HepG2 (cell line): ENCODE data around the gene SHBG. TPM values are rescaled to one million over a fixed set of nuclear protein-coding genes. Genes with fewer than 3 reads are reported as not detected.

Experiments used
- EED ChIP-seq: sonication (generic); formaldehyde crosslinking; IDR thresholded peaks from 2 replicates; pipeline ENCODE4 v1.5.0; 2020; ENCODE audit warnings: mild to moderate bottlenecking, missing genetic modification reagents
- FOXK1 ChIP-seq: sonication (generic); formaldehyde crosslinking; IDR thresholded peaks from 2 replicates; pipeline ENCODE4 v1.4.0; 2020; ENCODE audit warnings: low read depth, missing genetic modification reagents, borderline replicate concordance
- HES4 ChIP-seq: sonication (generic); formaldehyde crosslinking; IDR thresholded peaks from 2 replicates; pipeline ENCODE4 v1.9.0; 2021; ENCODE audit warnings: mild to moderate bottlenecking, missing genetic modification reagents, borderline replicate concordance
- HNRNPL ChIP-seq: fragments of 200-400 bp; formaldehyde crosslinking; IDR thresholded peaks from 2 replicates; pipeline ENCODE4 v1.6.1; 2017; ENCODE audit warnings: mild to moderate bottlenecking, low read depth, low read length
- NR1H2 ChIP-seq: sonication (generic); formaldehyde crosslinking; IDR thresholded peaks from 2 replicates; pipeline ENCODE4 v1.8.1; 2022; ENCODE audit warnings: low read depth, missing genetic modification reagents, borderline replicate concordance
- SALL2 ChIP-seq: sonication (generic); formaldehyde crosslinking; IDR thresholded peaks from 2 replicates; pipeline ENCODE4 v1.8.1; 2023; ENCODE audit warnings: mild to moderate bottlenecking, missing genetic modification reagents, inconsistent platforms
- ZFX ChIP-seq: sonication (generic); formaldehyde crosslinking; IDR thresholded peaks from 2 replicates; pipeline ENCODE4 v1.4.0; 2020; ENCODE audit warnings: mild to moderate bottlenecking, low read depth, missing genetic modification reagents, moderate library complexity
- ZNF367 ChIP-seq: sonication (generic); formaldehyde crosslinking; IDR thresholded peaks from 2 replicates; pipeline ENCODE4 v1.4.0; 2020; ENCODE audit warnings: missing genetic modification reagents, borderline replicate concordance
- ZNF562 ChIP-seq: sonication (generic); formaldehyde crosslinking; IDR thresholded peaks from 2 replicates; pipeline ENCODE4 v1.8.0; 2022; ENCODE audit warnings: missing genetic modification reagents, borderline replicate concordance
- ZNF569 ChIP-seq: sonication (generic); formaldehyde crosslinking; IDR thresholded peaks from 2 replicates; pipeline ENCODE4 v1.5.0; 2020; ENCODE audit warnings: mild to moderate bottlenecking, missing genetic modification reagents, moderate library complexity, borderline replicate concordance
- ZNF7 ChIP-seq: IDR thresholded peaks from 2 replicates; pipeline ENCODE4 v1.6.1; 2016; ENCODE audit warnings: missing biosample characterization, missing genetic modification reagents
- ZNF747 ChIP-seq: sonication (generic); formaldehyde crosslinking; IDR thresholded peaks from 2 replicates; pipeline ENCODE4 v1.8.1; 2023; ENCODE audit warnings: missing genetic modification reagents, mild to moderate bottlenecking, borderline replicate concordance
- ZNF891 ChIP-seq: sonication (generic); formaldehyde crosslinking; IDR thresholded peaks from 2 replicates; pipeline ENCODE4 v1.5.0; 2020; ENCODE audit warnings: mild to moderate bottlenecking, missing genetic modification reagents
- ZSCAN21 ChIP-seq: sonication (generic); formaldehyde crosslinking; IDR thresholded peaks from 2 replicates; pipeline ENCODE4 v1.8.0; 2022; ENCODE audit warnings: mild to moderate bottlenecking, missing genetic modification reagents, moderate library complexity, borderline replicate concordance
- ZSCAN29 ChIP-seq: sonication (generic); formaldehyde crosslinking; conservative IDR thresholded peaks from 2 replicates; pipeline ENCODE4 v1.4.0; 2020; ENCODE audit warnings: mild to moderate bottlenecking, missing genetic modification reagents
- polyA plus RNA-seq, 8 experiments: library from polyadenylated mRNA; depleted of rRNA in 3 of 8; stranded (reverse) in 7 of 8; unstranded in 1 of 8; fragments of >200 nt; fragmentation: Illumina TruSeq in 4 of 8; extraction: Trizol in 4 of 8; gene quantifications; 2 replicates each; pipeline versions ENCODE4 v1.2.1 to v1.2.3, GENCODE V29; 2011 to 2016; ENCODE audit warnings: low read depth in 4 of 8, missing spikeins in 1 of 8, mixed read lengths in 1 of 8; ENCODE audit not compliant: insufficient read depth in 1 of 8
- total RNA-seq, 5 experiments: library from RNA; depleted of rRNA; stranded (reverse); fragments of >200 nt; fragmentation: Illumina TruSeq; extraction: Trizol; gene quantifications; 2 replicates each; pipeline ENCODE4 v1.2.3, GENCODE V29; 2016; ENCODE audit warnings: low read depth in 1 of 5
- TF ChIP-seq, protein P1 (sequence below): sonication (generic); formaldehyde crosslinking; IDR thresholded peaks from 2 replicates; pipeline ENCODE4 v1.5.1; 2020; ENCODE audit warnings: missing genetic modification reagents, mild to moderate bottlenecking, borderline replicate concordance
- TF ChIP-seq, protein P2 (sequence below): sonication (generic); formaldehyde crosslinking; IDR thresholded peaks from 2 replicates; pipeline ENCODE4 v1.4.0; 2020; ENCODE audit warnings: mild to moderate bottlenecking, missing genetic modification reagents
- TF ChIP-seq, protein P3 (sequence below): sonication (generic); formaldehyde crosslinking; IDR thresholded peaks from 2 replicates; pipeline ENCODE4 v1.4.0; 2020; ENCODE audit warnings: mild to moderate bottlenecking, missing genetic modification reagents
- TF ChIP-seq, protein P4 (sequence below): sonication (generic); formaldehyde crosslinking; IDR thresholded peaks from 2 replicates; pipeline ENCODE4 v1.4.0; 2020; ENCODE audit warnings: missing genetic modification reagents, low read depth, mild to moderate bottlenecking, borderline replicate concordance
- TF ChIP-seq, protein P5 (sequence below): sonication (generic); formaldehyde crosslinking; IDR thresholded peaks from 2 replicates; pipeline ENCODE4 v1.5.1; 2020; ENCODE audit warnings: mild to moderate bottlenecking, missing genetic modification reagents, borderline replicate concordance
- TF ChIP-seq, protein P6 (sequence below): sonication (generic); formaldehyde crosslinking; IDR thresholded peaks from 2 replicates; pipeline ENCODE4 v1.8.1; 2023; ENCODE audit warnings: mild to moderate bottlenecking, moderate library complexity, missing genetic modification reagents

The SHBG gene
- total and polyA plus RNA-seq, 2 of the 13 experiments (the other 11 are each of a cell fraction or from before 2014, with no cell fraction given) = 4.0 to 6.1 TPM

DNA sequence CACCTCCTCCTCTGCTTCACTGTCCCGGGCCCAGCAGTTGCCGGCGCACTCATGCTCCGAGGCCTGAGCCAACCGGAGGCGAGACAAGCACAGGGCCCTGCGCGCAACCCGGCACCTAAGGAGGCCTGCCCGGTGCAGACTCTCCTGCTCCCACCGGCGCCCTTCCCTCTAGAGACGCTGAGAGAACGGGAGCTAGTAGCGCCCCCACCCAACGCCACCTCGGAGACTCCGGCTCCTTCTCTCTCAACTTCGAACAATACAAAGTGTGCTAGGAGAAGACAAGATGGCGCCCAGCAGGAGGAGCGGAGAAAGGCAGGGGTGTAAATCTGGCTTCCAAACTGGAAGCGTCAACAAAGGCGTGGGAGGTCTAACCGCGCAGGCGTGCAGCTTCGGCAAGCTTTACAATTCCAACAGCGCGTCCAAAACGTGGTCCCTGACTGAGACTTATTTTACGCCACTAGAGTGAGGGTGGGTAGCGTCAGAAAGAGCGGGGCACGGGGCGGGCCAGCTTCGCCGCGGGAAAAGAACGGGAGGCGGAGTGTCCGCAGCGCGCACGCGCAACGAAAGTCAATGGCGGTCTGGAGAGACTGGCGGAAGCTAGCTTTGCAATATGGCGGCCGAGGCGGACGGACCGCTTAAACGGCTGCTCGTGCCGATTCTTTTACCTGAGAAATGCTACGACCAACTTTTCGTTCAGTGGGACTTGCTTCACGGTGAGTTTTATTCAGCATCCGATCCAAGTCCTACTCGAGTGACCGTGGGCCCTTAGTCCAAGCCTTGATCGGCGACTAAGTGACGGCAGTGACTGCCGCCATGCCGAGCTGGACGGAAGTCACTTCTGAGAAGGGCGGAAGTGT, 46.5 kb upstream of the SHBG start, which contains the start of gene MPDU1 (continued):
- TF ChIP-seq, protein P1, sequence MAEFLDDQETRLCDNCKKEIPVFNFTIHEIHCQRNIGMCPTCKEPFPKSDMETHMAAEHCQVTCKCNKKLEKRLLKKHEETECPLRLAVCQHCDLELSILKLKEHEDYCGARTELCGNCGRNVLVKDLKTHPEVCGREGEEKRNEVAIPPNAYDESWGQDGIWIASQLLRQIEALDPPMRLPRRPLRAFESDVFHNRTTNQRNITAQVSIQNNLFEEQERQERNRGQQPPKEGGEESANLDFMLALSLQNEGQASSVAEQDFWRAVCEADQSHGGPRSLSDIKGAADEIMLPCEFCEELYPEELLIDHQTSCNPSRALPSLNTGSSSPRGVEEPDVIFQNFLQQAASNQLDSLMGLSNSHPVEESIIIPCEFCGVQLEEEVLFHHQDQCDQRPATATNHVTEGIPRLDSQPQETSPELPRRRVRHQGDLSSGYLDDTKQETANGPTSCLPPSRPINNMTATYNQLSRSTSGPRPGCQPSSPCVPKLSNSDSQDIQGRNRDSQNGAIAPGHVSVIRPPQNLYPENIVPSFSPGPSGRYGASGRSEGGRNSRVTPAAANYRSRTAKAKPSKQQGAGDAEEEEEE = no peak
- no peak for TF ChIP-seq ZSCAN21 (CRISPR knock-in tag)
- TF ChIP-seq, protein P2, sequence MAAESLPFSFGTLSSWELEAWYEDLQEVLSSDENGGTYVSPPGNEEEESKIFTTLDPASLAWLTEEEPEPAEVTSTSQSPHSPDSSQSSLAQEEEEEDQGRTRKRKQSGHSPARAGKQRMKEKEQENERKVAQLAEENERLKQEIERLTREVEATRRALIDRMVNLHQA (CRISPR knock-in tag) = no peak
- TF ChIP-seq, protein P3, sequence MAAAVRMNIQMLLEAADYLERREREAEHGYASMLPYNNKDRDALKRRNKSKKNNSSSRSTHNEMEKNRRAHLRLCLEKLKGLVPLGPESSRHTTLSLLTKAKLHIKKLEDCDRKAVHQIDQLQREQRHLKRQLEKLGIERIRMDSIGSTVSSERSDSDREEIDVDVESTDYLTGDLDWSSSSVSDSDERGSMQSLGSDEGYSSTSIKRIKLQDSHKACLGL (CRISPR knock-in tag) = no peak
- TF ChIP-seq HNRNPL = no peak
- TF ChIP-seq, protein P4, sequence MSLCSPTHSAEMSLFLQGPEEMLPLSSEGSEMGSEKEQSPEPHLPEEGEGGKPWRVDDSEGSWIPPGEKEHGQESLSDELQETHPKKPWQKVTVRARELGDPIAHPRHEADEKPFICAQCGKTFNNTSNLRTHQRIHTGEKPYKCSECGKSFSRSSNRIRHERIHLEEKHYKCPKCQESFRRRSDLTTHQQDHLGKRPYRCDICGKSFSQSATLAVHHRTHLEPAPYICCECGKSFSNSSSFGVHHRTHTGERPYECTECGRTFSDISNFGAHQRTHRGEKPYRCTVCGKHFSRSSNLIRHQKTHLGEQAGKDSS (CRISPR knock-in tag) = no peak
- TF ChIP-seq ZFX = peak; percentile 79
- peak; percentile 76 for TF ChIP-seq HES4 (CRISPR knock-in tag)
- TF ChIP-seq, protein P5, sequence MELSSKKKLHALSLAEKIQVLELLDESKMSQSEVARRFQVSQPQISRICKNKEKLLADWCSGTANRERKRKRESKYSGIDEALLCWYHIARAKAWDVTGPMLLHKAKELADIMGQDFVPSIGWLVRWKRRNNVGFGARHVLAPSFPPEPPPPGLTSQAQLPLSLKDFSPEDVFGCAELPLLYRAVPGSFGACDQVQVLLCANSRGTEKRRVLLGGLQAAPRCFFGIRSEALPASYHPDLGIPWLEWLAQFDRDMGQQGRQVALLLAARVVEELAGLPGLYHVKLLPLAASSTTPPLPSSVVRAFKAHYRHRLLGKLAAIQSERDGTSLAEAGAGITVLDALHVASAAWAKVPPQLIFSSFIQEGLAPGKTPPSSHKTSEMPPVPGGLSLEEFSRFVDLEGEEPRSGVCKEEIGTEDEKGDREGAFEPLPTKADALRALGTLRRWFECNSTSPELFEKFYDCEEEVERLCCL (CRISPR knock-in tag) = no peak
- no peak for TF ChIP-seq ZSCAN29 (CRISPR knock-in tag)
- no peak for TF ChIP-seq ZNF562
- TF ChIP-seq EED (CRISPR knock-in tag) = peak; percentile 66; the same call in 1 of the 2 replicates
- no peak for TF ChIP-seq ZNF891
- no peak for TF ChIP-seq ZNF569 (CRISPR knock-in tag)
- peak; percentile 70; the same call in 1 of the 2 replicates for TF ChIP-seq ZNF367
- TF ChIP-seq ZNF7 (CRISPR knock-in tag) = no peak
- TF ChIP-seq FOXK1 (CRISPR knock-in tag) = peak; percentile 68; the same call in 1 of the 2 replicates
- TF ChIP-seq, protein P6, sequence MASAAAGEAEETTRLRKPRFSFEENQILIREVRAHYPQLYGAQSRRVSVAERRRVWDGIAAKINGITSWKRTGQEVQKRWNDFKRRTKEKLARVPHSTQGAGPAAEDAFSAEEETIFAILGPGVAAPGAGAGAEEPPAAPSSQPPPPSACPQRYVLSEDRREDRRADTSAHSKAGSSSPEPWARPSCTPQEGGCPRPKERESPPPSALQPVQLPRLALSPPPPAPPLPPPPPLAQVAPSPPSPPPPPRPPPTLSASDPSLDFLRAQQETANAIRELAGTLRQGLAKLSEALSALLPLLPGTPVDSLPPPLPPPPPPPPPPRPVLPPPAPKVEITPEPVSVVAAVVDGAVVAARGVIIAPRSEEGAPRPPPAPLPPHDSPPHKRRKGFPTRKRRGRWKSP (CRISPR knock-in tag) = 0 out of 2 replicates have a peak, but pooled peaks have one; percentile 49
- TF ChIP-seq NR1H2 (CRISPR knock-in tag) = 0 out of 2 replicates have a peak, but pooled peaks have one; percentile 37
- no peak; the same call in 1 of the 2 replicates for TF ChIP-seq SALL2
- TF ChIP-seq ZNF747 = peak; percentile 90
